Psoas muscle (tissue), 8 donors: ENCODE results near the gene GCHFR. TPM values are rescaled to one million over a fixed set of nuclear protein-coding genes. Genes with fewer than 3 reads are reported as not detected.

Experiments used
- ATAC-seq, 4 donors: fragments of 200-7000 bp; cut with Tn5 transposase; one replicate each; pipeline ENCODE4 v1.9.1; 2020; ENCODE audit warnings: moderate library complexity in 3 of 4, mild to moderate bottlenecking in 2 of 4
- DNase-seq, 2 donors: peaks; one replicate each; pipeline ENCODE4 v3.0.0-alpha.2; 2020
- H3K27ac ChIP-seq: fragments of 200-600 bp; one replicate; pipeline ENCODE4 v1.8.0; 2022
- H3K27me3 ChIP-seq, 3 donors: fragments of 200-600 bp in 1 of 3; one replicate each; pipeline versions ENCODE4 v1.6.1 to v1.8.0; 2013 to 2022; ENCODE audit warnings: low read length in 2 of 3, mild to moderate bottlenecking in 2 of 3, moderate library complexity in 1 of 3; ENCODE audit not compliant: insufficient read depth in 3 of 3
- H3K36me3 ChIP-seq, 2 donors: fragments of 200-600 bp in 1 of 2; one replicate each; pipeline versions ENCODE4 v1.6.1 to v1.8.0; 2013 to 2022; ENCODE audit warnings: low read depth in 1 of 2, mild to moderate bottlenecking in 1 of 2, moderate library complexity in 1 of 2; ENCODE audit not compliant: insufficient read depth in 1 of 2
- H3K4me1 ChIP-seq: fragments of 200-600 bp; one replicate; pipeline ENCODE4 v1.8.0; 2022
- H3K4me3 ChIP-seq: fragments of 200-600 bp; one replicate; pipeline ENCODE4 v1.8.0; 2022; ENCODE audit warnings: mild to moderate bottlenecking
- H3K9me3 ChIP-seq: fragments of 200-600 bp; one replicate; pipeline ENCODE4 v1.8.0; 2022
- WGBS, 3 donors: extraction: QIAGEN DNeasy Blood & Tissue Kit; methylation state at CpG; one replicate each; pipeline versions ENCODE4 v1.1.6 to v1.1.7; 2013; 5-methylcytosine and 5-hydroxymethylcytosine counted together
- intact Hi-C, 2 donors: fragments of 100-400 bp; cut with DNase I; formaldehyde crosslinking; loops; one replicate each; pipeline versions ENCODE4 v1.11.0 to v1.14.2; 2022
- polyA plus RNA-seq, 3 donors: library from polyadenylated mRNA; stranded (reverse); fragments of 200-250 nt; gene quantifications; one replicate each; pipeline ENCODE4 v1.2.3, GENCODE V29; 2013
- total RNA-seq, 4 donors: library from RNA; stranded (reverse); fragmentation: NEBNext Ultra II Directional in 2 of 4; extraction: Animal tissue kit (Norgen Biotek cat#: 25700) in 2 of 4; gene quantifications; one replicate each; pipeline versions ENCODE4 v1.2.1 to v1.2.4, GENCODE V29; 2021 to 2023
- TF ChIP-seq, protein P1 (sequence below): fragments of 200-600 bp; IDR thresholded peaks from one replicate; pipeline ENCODE4 v1.8.0; 2022; ENCODE audit warnings: antibody characterized with exemption
- donor health status: healthy with polysubstance abuse.
- donor health status: DM: no; HTN: no; CAD: no; lungs with moderate emphysema.
- donor health status: Bipolar disorder and iron deficiency.
- donor health status: healthy.
- donor health status: DM: yes; HTN: yes; CAD: no.
- donor health status: DM: no; HTN: no; CAD: no.
- donor health status: DM: no; HTN: no; CAD: no.
- donor health status: DM: yes; HTN: yes; CAD: no.

Gene GCHFR
- total and polyA plus RNA-seq, 7 donors = 1.5 to 6.7 (median 4.3) TPM

DNA sequence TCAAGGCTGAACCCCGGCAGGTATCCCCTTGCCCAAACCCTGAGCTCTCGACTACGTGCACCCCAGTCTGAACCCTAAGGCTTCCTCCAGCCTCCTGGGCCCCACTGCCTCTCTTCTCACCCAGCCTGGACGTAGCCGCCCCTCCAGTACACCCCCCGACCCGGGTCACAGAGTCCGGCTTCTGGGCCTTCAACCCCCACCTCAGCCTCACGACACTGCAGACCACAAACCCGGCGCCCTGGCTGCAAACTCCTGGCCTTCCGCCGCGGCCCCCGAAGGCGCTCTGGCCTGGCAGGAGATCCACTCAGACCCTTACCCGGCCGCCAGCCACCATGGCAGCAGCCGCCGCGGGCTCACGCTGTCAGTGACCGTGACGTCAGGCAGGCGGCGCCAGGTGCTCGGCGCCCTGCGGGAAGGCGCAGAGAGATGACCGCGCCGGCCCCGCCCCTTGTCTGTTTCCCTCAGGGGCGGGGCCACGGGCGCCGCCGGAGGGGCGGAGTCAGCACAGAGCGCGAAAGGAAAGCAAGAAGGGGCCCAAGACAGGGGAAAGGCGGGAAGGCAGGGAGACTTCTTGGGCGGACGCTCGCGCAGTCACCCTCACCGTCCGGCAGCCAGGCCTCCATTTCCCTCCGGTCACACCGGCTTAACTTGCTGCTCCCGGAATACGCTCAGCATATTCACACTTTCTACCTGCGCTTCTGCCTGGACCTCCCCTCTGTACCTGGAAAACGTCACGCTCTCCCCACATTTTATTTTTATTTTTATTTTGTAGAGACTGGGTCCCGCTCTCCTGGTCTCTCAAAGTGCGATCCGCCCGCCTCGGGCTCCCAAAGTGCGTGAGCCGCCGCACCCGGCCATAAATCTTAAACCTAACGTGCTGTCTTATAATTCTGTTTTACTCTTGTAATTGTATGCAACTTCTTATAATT, 8.7 kb upstream of the GCHFR start, which contains the start of gene RMDN3:
RMDN3 (minus strand) TSS at position 372 of the 929 bp plus-strand sequence. CDS start 471 bp downstream, outside the sequence.
- Histone ChIP-seq H3K9me3 (no peaks in the 10 kb centered on the region), H3K4me3 (peak within 1 kb of the TSS; percentile 91), H3K27me3 (no peaks in the 10 kb centered on the region), H3K4me1 (peaks cover 15% of the 10 kb centered on the region), H3K27ac (peak within 1 kb of the TSS; percentile 77), H3K36me3 (peaks cover 6 to 37% of the 10 kb centered on the region in 2 donors)
- intact Hi-C loops = loop anchor here (5.0 to 10.0 kb wide), 2 partner anchors 50 to 137 kb away; partner anchors contain the start of genes DNAJC17 (in 1 of the 2), VPS18 (in 1 of the 2) and ZFYVE19 (in 1 of the 2)
- TF ChIP-seq, protein P1, sequence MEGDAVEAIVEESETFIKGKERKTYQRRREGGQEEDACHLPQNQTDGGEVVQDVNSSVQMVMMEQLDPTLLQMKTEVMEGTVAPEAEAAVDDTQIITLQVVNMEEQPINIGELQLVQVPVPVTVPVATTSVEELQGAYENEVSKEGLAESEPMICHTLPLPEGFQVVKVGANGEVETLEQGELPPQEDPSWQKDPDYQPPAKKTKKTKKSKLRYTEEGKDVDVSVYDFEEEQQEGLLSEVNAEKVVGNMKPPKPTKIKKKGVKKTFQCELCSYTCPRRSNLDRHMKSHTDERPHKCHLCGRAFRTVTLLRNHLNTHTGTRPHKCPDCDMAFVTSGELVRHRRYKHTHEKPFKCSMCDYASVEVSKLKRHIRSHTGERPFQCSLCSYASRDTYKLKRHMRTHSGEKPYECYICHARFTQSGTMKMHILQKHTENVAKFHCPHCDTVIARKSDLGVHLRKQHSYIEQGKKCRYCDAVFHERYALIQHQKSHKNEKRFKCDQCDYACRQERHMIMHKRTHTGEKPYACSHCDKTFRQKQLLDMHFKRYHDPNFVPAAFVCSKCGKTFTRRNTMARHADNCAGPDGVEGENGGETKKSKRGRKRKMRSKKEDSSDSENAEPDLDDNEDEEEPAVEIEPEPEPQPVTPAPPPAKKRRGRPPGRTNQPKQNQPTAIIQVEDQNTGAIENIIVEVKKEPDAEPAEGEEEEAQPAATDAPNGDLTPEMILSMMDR = no peak
- WGBS, 3 donors = 1% methylated on average over 62 to 66 of the region's 66 CpGs
- peak; percentile 98 to 100 (median 99) for ATAC-seq
- peak; percentile 94 to 96 for DNase-seq

DNA sequence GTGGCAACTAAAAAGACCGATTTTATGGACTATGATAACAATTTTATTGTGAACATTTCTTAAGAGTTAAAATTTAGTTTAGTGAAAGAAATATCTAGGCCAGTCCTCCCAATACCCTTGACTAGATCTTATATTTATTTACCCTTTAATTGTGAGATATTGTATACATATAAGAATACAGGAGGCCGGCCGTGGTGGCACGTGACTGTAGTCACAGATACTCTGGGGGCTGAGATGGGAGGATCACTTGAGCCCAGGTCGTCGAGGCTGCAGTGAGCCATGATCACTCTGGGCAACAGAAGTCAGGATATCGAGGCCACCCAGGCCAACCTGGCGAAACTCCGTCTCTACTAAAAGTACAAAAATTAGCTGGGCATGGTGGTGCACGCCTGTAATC, 8.1 kb upstream of the GCHFR start:
- no peak for ATAC-seq
- H3K4me1 ChIP-seq = peaks cover 15% of the 10 kb centered on the region
- H3K27ac ChIP-seq = peak overlapping the region; percentile 77
- WGBS, 3 donors = 66 to 67% (median 66%) methylated on average over 10 of the region's 10 CpGs
- intact Hi-C loops = loop anchor here in 1 of 2 donors (10.0 kb wide), 1 partner anchor 49 kb away; the partner anchor contains the start of genes DNAJC17 and ZFYVE19
- peak in 1 of 2 donors; percentile 32 for DNase-seq
- H3K4me3 ChIP-seq = peak overlapping the region; percentile 91
- no peaks in the 10 kb centered on the region for H3K9me3 ChIP-seq
- peaks cover 2 to 31% of the 10 kb centered on the region in 2 donors for H3K36me3 ChIP-seq
- TF ChIP-seq, protein P1 = no peak
- no peaks in the 10 kb centered on the region for H3K27me3 ChIP-seq

DNA sequence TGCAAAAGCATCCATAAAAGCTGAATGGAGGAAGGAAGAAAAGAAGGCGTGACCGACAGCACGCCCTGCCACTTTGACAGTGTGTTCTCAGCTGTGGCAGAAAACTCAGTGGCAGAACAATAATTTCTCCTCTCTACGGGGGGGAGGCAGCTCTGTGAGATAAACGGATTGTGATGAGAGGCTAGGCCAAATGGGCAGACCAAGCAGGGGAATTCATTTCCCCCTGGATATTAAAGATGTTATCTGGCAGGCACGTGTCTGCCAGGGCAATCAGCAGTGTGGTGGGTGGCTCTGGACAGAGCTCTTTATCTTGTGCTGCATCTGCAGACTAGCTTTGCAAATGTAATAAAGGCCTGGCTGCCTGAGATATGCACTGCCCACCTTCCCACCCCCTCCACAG, 6.9 kb upstream of the GCHFR start:
- 27 to 35% (median 29%) methylated on average over 6 of the region's 6 CpGs for WGBS, 3 donors
- Histone ChIP-seq H3K27ac (no peak overlapping the region), H3K36me3 (peaks cover 0 to 19% of the 10 kb centered on the region in 2 donors), H3K27me3 (no peaks in the 10 kb centered on the region), H3K4me1 (peaks cover 15% of the 10 kb centered on the region), H3K9me3 (no peaks in the 10 kb centered on the region), H3K4me3 (no peak overlapping the region)
- intact Hi-C loops = loop anchor here in 1 of 2 donors (10.0 kb wide), 1 partner anchor 48 kb away; the partner anchor contains the start of genes DNAJC17 and ZFYVE19
- DNase-seq (peak in 1 of 2 donors; percentile 22), ATAC-seq (no peak)
- TF ChIP-seq, protein P1 = no peak

GRCh38 chr15:40759961-40760360, 3.9 kb upstream of the GCHFR start:
- H3K9me3 ChIP-seq = no peaks in the 10 kb centered on the region
- no peaks in the 10 kb centered on the region for H3K27me3 ChIP-seq
- no peak overlapping the region for H3K27ac ChIP-seq
- ATAC-seq (no peak), DNase-seq (no peak)
- H3K4me3 ChIP-seq = no peak overlapping the region
- intact Hi-C loops = loop anchor here in 1 of 2 donors (10.0 kb wide), 1 partner anchor 45 kb away; the partner anchor contains the start of genes DNAJC17 and ZFYVE19
- 90 to 93% (median 91%) methylated on average over 5 of the region's 5 CpGs for WGBS, 3 donors
- H3K36me3 ChIP-seq = no peaks in the 10 kb centered on the region
- TF ChIP-seq, protein P1 = no peak
- H3K4me1 ChIP-seq = peaks cover 15% of the 10 kb centered on the region
